GM18502 (cell line): Measurements from ENCODE around the gene RPS4Y2.

ENCODE experiments used
- ATAC-seq: cut with Tn5 transposase; IDR thresholded peaks from one replicate; pipeline ENCODE4 v1.9.1; 2021; ENCODE audit warnings: mild to moderate bottlenecking; ENCODE audit not compliant: unreplicated experiment, poor library complexity

RPS4Y2 gene

DNA sequence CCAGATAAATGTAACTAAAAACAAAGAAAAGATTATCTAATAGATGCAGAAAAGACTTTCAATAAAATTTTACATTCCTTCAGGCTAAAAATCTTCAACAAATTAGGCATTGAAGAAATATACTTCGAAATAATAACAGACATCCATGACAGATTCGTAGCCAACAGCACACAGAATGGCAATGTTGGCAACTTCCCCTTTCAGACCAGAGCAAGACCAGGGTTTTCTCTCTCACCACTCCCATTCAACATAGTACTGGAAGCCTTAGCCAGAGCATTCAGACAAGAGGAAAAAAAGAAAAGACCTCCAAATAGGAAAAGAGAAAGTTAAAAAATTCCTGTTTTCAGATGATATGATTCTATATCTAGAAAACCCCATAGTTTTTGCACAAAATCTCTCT is 61.2 kb downstream of the RPS4Y2 start:
- no peak for ATAC-seq
